Activated T-cell treated with anti-CD3 and anti-CD28 coated beads, Interleukin-2, amount 50 U/mL, for 1 hour (primary cell): Measurements from ENCODE around the gene AZU1.
"Not testable (repeated sequence)": the region's sequence is repeated elsewhere in the genome, so short reads cannot be mapped to it uniquely, and the experiment has no call there.

Source experiments
- DNase-seq: peaks from one replicate; pipeline ENCODE4 v3.0.0-alpha.2; 2020

AZU1 gene

DNA sequence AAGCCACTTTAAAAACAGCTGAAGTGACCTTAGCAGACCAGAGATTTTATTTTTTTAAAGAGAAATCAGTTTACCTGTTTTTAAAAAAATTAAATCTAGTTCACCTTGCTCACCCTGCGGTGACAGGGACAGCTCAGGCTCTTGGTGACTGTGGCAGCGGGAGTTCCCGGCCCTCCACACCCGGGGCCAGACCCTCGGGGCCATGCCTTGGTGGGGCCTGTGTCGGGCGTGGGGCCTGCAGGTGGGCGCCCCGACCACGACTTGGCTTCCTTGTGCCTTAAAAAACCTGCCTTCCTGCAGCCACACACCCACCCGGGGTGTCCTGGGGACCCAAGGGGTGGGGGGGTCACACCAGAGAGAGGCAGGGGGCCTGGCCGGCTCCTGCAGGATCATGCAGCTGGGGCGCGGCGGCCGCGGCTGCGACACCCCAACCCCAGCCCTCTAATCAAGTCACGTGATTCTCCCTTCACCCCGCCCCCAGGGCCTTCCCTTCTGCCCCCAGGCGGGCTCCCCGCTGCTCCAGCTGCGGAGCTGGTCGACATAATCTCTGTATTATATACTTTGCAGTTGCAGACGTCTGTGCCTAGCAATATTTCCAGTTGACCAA, 16.7 kb upstream of the AZU1 start:
- no peak for DNase-seq

- DNase-seq, result no peak
These were observed 16.1 kb upstream of the AZU1 start for GRCh38 chr19:811506-812048.

GRCh38 chr19:812049-812746, 15.4 kb upstream of the AZU1 start:
- no peak for DNase-seq

DNA sequence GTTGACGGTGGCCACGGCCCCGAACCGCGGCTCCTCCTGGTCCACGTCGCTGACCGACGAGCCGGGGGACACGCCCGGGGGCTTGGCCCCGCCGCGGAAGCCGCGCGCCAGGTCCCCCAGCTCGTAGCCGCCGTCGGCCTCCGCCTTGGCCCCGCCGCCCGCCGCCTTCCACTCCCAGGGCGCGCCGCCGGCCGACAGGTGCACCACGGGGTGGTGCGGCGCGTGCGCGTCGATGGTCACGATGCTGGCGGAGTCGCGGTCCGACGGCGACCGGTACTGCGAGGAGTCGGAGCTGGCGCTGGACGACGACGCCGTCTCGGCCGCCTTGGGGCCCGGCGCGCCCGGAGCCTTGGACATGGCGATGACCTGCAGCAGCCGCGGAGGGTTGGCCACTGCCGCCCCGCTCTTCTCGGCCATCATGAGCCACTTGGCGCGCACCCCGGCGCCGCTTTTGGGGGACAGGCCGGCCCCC, 14.9 kb upstream of the AZU1 start:
- no peak for DNase-seq

GRCh38 chr19:813219-814151, 14.2 kb upstream of the AZU1 start:
- DNase-seq, result no peak

DNA sequence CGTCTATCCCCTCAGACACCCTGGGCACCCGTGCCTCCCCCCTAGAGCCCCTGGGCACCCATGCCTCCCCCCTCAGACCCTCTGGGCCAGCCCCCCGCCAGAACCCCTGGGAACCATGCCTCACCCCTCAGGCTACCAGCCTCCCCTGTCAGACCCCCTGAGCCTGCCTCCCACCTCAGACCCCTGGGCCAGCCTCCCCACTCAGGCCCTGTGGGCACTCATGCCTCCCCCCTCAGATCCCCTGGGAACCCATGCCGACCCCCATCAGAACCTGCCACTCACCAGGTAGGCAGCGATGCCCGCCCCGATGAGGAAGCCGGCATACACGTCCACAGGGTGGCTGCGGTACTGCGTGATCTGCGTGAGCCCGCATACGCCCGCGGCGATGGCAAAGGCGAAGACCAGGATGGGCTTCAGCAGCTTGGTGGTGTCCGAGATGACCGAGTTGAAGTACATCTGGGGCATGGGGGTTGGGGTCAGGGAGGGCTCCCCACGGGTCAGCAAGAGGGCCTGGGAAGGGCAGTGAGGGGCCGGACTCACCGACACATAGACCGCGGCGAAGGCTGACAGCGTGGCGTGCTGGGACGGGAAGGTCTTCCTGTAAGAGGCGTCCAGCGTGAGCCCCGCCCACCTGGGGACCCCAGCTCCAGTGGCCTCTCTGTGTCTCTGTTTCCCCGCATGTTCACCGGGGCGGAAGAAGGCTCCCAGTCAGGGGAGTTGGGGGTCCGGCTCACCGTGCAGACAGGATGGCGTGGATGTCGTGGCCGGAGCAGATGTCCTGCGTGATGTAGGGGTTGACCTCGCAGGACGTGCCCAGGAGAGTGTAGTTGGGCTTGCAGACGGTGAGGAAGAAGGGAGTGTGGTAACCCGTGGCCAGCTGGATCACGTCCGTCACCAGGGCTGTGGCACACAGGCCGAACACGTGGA, 13.2 kb upstream of the AZU1 start:
- no peak for DNase-seq

- no peak for DNase-seq
These were observed 12.4 kb upstream of the AZU1 start for GRCh38 chr19:815079-815774.

DNA sequence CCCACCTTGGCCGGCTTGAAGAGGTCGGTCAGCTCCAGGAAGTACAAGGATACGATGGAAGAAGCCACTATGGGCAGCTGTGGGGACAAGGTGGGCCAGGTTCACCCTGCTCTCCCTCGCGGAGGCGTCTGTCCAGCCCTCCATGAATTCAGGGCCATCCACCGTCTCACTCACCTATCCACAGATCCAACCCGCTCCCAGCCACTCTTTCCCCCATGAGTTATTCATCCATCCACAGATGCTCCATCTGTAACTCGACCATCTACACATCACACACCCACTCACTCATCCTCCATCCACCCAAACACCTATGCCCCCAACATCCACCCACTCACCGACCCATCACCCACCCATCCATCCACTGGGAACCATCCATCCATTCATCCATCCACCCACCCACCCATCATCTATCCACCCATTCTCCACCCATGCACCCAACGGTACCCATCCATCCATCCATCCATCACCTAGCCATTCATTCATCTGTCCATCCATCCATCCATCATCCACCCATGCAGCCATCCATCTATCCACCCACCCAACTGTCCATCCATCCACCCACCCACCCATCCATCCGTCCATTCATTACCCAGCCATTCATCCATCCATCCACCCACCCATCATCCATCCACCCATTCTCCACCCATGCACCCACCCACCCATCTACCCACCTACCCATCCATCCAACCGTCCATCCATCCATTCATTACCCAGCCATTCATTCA, 11.7 kb upstream of the AZU1 start:
- no peak for DNase-seq

DNA sequence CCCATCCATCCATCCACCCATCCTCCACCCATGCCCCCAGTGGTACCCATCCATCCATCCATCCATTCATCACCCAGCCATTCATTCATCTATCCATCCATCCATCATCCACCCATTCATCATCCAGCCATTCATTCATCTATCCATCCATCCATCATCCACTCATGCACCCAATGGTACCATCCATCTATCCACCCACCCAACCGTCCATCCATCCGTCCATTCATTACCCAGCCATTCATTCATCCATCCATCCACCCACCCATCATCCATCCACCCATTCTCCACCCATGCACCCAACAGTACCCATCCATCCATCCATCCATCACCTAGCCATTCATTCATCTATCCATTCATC, 11.2 kb upstream of the AZU1 start:
- DNase-seq, result no peak

DNA sequence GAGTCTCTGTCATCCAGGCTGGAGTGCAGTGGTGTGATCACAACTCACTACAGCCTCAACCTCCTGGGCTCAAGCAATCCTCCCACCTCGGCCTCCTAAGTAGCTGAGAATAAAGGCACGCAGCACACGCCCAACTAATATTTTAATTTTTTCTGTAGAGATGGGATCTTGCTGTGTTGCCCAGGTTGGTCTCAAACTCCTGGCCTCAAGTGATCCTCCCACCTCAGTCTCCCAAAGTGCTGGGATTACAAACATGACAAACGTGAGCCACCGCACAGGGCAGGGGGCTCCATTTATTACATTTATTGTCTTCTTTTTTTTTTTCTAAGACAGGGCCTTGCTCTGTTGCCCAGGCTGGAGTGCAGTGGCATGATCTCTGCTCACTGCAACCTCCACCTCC, 7.4 kb upstream of the AZU1 start:
- DNase-seq, result not testable (repeated sequence)

- DNase-seq, result no peak
These were observed 6.3 kb upstream of the AZU1 start for GRCh38 chr19:821231-821824.

- DNase-seq, result no peak
These were observed 5.7 kb upstream of the AZU1 start, which contains the start of gene PLPPR3 for GRCh38 chr19:821825-822503. Gene PLPPR3 (minus strand): TSS chr19:821955. CDS start chr19:821559, 396 bp downstream.

GRCh38 chr19:823565-824121, 4.0 kb upstream of the AZU1 start:
- no peak for DNase-seq

GRCh38 chr19:824885-825284, 2.8 kb upstream of the AZU1 start:
- no peak for DNase-seq

GRCh38 chr19:825897-826644, 1.6 kb upstream of the AZU1 start:
- no peak for DNase-seq

GRCh38 chr19:827314-827709, 325 bp upstream of the AZU1 start:
- no peak for DNase-seq

- DNase-seq, result no peak
These were observed 1.6 kb downstream of the AZU1 start for GRCh38 chr19:829129-829758.
